Measurements from ENCODE around the gene CASKIN1.
"Not testable (repeated sequence)": the region's sequence is repeated elsewhere in the genome, so short reads cannot be mapped to it uniquely, and the experiment has no call there.

The CASKIN1 gene, protein sequence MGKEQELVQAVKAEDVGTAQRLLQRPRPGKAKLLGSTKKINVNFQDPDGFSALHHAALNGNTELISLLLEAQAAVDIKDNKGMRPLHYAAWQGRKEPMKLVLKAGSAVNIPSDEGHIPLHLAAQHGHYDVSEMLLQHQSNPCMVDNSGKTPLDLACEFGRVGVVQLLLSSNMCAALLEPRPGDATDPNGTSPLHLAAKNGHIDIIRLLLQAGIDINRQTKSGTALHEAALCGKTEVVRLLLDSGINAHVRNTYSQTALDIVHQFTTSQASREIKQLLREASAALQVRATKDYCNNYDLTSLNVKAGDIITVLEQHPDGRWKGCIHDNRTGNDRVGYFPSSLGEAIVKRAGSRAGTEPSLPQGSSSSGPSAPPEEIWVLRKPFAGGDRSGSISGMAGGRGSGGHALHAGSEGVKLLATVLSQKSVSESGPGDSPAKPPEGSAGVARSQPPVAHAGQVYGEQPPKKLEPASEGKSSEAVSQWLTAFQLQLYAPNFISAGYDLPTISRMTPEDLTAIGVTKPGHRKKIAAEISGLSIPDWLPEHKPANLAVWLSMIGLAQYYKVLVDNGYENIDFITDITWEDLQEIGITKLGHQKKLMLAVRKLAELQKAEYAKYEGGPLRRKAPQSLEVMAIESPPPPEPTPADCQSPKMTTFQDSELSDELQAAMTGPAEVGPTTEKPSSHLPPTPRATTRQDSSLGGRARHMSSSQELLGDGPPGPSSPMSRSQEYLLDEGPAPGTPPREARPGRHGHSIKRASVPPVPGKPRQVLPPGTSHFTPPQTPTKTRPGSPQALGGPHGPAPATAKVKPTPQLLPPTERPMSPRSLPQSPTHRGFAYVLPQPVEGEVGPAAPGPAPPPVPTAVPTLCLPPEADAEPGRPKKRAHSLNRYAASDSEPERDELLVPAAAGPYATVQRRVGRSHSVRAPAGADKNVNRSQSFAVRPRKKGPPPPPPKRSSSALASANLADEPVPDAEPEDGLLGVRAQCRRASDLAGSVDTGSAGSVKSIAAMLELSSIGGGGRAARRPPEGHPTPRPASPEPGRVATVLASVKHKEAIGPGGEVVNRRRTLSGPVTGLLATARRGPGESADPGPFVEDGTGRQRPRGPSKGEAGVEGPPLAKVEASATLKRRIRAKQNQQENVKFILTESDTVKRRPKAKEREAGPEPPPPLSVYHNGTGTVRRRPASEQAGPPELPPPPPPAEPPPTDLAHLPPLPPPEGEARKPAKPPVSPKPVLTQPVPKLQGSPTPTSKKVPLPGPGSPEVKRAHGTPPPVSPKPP (N-terminal part only)

DNA sequence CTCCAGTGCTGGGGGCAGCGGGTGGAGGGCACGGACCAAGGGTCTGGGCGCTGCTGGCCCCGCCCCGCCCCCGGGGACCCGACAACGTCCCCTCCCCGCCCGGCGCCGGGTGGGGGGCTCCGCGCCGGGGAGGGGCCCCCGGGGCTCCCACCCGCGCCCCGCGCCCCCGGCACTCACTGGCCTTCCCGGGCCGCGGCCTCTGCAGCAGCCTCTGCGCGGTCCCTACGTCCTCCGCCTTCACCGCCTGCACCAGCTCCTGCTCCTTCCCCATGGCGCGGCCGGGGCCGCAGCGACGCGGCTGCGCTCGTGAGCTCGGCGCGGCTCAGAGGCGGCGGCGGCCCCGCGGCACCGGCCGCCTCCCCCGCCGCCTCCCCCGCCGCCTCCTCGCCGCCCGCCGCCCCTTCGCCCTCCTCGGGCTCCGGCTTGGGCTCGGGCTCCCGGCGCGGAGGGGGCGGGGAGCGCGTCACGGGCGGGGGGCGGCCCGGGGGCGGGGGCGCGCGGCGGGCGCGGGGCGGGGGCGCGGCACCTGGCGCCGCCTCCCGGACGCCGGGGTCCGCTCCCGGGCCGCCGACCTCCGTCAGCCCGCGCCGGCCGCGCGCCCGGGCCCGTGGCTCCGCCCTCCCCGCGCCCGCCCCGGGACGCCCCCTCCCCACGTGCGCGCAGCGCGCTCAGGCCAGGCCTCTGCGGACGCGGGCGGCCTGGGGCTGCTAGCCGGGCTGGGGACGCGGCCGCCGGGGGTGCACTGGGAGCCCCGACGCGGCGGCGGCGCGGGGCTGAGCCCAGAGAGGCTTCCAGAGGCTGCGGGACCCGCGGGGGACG is at the start of gene CASKIN1:
CASKIN1 (minus strand) TSS at position 444 of the 819 bp plus-strand sequence; CDS start at position 271, 173 bp downstream.
- in situ Hi-C loops (cut with HindIII; ENCODE audit: low pct_unique_long_range_greater_than_20kb, low sequenced_read_pairs), result no loop called here
- no peak for TF ChIP-seq JUND (IDR thresholded peaks at IDR 0.05; ENCODE audit: low read depth)
- DNase-seq (ENCODE audit: low read depth in 1 of 2, low spot score in 1 of 2), result peak; percentile 32 to 51

DNA sequence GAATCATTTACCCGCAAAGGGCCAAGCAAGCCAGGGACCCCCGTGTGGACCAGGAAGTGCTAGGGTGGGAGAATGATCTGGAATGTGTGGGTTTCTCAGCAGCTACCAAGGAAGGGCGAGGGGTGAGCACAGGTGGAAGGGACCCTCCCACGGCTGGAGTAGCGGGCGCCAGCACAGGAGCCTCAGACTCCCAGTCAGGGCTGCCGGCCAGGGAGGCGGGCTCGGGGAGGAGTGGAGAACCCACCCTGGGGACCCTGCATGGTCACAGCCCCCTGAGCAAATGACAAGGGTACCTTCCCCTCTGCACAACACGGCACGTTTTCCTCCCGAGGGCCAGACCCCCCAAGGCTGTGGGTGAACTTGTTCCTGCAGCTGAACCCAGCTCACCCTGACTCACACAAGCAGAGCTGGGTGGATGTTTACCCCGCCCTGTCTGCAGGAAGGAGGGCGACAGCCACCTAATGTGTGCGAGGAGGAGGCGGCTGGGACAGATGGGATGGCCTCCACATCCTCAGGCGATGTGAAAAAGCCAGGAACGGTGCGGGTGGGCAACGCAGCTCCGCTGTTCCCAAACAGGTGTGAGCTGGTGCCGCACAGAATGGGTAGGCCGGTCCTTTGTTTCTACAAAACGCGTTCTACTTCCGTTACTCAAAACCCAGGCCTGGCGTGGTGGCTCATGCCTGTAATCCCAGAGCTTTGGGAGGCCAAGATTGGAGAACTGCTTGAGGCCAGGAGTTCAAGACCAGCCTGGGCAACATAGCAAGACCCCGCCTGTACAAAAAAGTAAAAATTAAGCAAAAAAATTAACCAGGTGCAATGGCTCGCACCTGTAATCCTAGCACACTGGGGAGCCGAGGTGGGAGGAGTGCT is 48.8 kb upstream of the CASKIN1 start:
- in situ Hi-C loops (cut with HindIII; ENCODE audit: low pct_unique_long_range_greater_than_20kb, low sequenced_read_pairs), result no loop called here

DNA sequence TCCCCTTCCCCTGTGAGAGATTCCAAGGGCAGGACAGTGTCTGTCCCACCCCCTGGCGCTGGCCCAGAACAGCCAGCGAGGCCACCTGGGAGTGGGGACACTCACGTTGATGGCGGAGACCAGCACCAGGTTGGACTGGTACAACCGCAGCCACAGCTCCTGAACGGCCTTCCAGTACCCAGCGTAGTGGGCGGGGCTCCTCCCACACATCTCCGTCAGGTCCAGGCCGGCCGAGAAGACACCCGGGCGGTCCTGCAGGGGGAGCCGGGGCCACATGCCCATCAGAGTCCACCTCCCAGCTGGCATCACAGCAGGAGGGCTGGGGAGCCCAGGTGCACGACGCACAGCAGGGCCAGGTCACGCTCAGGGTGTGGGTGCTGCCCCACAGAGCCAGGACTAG is 47.9 kb upstream of the CASKIN1 start:
- in situ Hi-C loops (cut with HindIII; ENCODE audit: low pct_unique_long_range_greater_than_20kb, low sequenced_read_pairs), result no loop called here
- no peak for TF ChIP-seq JUND (IDR thresholded peaks at IDR 0.05; ENCODE audit: low read depth)
- DNase-seq (ENCODE audit: low read depth in 1 of 2, low spot score in 1 of 2), result no peak

More for the DNA sequence above, 48.8 kb upstream of the CASKIN1 start:
- no peak for DNase-seq (ENCODE audit: low read depth in 1 of 2, low spot score in 1 of 2)
- TF ChIP-seq JUND (IDR thresholded peaks at IDR 0.05; ENCODE audit: low read depth), result no peak

DNA sequence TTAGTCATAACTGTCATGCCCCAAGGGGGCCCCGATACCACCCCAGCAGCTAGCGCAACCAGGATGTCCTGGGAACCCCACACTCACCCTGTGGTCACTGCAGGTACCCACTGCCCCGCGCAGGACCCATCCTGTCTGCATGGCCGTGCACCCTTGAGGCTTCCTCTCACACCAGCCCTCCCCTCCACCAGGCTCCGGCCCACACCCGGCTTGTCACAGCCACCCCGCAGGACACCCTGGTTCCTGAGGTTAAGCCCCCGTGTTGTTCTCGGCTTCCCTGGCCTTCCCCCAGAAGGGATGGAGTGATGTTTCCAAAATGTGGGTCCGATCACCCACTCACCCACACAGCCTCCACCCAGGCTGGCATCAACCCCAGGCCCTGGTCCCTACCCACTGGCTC is 47.4 kb upstream of the CASKIN1 start:
- TF ChIP-seq JUND (IDR thresholded peaks at IDR 0.05; ENCODE audit: low read depth), result no peak
- DNase-seq (ENCODE audit: low read depth in 1 of 2, low spot score in 1 of 2), result no peak
- in situ Hi-C loops (cut with HindIII; ENCODE audit: low pct_unique_long_range_greater_than_20kb, low sequenced_read_pairs), result no loop called here

DNA sequence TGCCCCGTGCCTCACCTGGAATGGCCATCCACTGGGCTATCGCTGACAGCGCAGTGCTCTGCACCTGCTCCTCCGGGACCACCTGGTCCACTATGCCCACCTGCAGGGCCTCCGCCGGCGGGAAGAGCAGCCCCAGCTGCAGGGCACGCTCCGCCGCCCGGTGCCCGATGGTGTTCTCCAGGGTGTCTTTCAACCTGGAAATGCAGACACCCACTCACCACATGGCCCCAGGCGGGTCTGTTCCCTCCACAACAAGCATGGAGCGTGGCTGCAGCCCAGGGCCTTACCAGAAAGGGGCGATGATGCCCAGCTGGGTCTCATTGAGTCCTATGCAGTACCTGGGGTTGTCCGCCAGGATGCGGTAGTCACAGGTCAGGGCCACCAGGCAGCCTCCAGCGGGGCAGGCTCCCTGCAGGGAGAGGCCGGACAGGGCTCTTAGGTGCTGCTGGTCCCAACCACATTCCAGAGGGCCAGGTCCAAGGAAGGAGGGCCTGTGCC is 46.7 kb upstream of the CASKIN1 start:
- DNase-seq (ENCODE audit: low read depth in 1 of 2, low spot score in 1 of 2), result peak in 1 of 2 experiments; percentile 46
- in situ Hi-C loops (cut with HindIII; ENCODE audit: low pct_unique_long_range_greater_than_20kb, low sequenced_read_pairs), result no loop called here

DNA sequence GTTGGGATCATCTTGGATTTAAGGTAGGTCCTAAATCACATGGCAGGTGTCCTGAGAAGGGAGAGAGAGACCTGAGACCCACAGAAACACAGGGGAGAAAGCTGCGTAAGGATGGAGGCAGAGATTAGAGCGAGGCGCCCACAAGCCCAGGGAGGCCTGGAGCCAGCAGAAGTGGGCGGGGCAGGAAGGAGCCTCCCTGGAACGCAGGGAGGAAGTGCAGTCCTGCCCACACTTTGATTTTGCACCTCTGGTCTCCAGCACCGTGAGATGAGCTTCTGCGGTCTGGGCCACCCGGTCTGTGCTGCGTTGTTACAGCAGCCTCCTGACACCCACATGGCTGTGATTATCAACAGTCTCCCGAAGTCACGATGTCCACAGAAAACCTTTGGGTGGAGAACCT is 46.2 kb upstream of the CASKIN1 start:
- no peak for DNase-seq (ENCODE audit: low read depth in 1 of 2, low spot score in 1 of 2)
- no peak for TF ChIP-seq JUND (IDR thresholded peaks at IDR 0.05; ENCODE audit: low read depth)
- in situ Hi-C loops (cut with HindIII; ENCODE audit: low pct_unique_long_range_greater_than_20kb, low sequenced_read_pairs), result no loop called here

More for the DNA sequence above, 46.7 kb upstream of the CASKIN1 start:
- TF ChIP-seq JUND (IDR thresholded peaks at IDR 0.05; ENCODE audit: low read depth), result no peak

DNA sequence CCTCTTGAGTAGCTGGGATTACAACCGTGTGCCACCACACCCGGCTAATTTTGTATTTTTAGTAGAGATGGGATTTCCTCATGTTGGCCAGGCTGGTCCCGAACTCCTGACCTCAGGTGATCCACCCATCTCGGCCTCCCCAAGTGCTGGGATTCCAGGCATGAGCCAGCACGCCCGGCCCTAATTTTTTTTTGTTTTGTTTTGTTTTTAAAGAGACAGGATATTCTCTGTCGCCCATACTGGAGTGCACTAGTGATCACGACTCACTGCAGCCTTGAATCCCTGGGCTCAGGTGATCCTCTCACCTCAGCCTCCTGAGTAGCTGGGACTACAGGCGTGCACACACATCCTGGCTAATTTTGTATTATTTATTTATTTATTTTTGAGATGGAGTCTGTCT is 43.9 kb upstream of the CASKIN1 start:
- in situ Hi-C loops (cut with HindIII; ENCODE audit: low pct_unique_long_range_greater_than_20kb, low sequenced_read_pairs); DNase-seq (ENCODE audit: low read depth in 1 of 2, low spot score in 1 of 2): not testable (repeated sequence)

DNA sequence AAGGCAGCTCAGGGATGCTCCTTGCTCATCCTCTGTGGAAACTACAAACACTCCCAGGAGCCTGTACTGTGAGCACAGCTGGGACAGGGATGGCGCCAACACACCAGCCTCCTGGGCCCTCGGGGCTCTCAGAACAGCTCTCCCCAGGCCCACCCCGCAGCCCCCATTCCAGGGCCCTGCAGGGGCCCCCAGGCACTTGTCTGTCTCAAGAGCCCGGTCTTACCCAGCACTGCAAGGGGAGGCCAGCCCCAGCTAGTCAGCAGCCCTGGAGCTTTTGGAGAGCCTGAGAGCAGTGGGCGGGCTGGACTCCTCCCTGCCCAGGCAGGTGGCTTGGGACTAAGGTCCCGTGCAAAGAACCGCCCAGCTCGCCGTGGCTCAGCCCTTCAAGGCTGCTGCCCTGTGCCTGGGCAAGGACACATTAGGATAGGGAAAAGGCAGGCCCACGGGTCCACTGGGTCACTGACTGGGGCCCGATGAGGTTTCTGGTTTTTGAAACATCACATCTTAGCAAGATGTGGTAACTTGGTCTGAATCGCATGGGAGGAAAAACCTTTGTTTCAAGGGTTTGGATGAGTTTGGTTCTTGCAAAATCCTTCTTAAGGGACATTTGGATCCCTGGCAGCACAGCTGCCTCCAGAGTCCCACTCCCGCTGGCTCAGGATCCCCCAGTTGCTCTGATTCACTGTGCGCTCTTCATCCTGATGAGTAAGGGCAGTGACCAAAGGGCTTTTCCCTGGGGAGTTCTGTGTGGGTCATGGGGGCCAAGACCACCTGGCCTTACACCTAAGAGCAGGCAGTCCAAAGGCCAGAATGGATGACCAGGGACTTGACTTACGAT is 42.7 kb upstream of the CASKIN1 start:
- no peak for TF ChIP-seq JUND (IDR thresholded peaks at IDR 0.05; ENCODE audit: low read depth)
- no peak for DNase-seq (ENCODE audit: low read depth in 1 of 2, low spot score in 1 of 2)
- in situ Hi-C loops (cut with HindIII; ENCODE audit: low pct_unique_long_range_greater_than_20kb, low sequenced_read_pairs), result no loop called here

DNA sequence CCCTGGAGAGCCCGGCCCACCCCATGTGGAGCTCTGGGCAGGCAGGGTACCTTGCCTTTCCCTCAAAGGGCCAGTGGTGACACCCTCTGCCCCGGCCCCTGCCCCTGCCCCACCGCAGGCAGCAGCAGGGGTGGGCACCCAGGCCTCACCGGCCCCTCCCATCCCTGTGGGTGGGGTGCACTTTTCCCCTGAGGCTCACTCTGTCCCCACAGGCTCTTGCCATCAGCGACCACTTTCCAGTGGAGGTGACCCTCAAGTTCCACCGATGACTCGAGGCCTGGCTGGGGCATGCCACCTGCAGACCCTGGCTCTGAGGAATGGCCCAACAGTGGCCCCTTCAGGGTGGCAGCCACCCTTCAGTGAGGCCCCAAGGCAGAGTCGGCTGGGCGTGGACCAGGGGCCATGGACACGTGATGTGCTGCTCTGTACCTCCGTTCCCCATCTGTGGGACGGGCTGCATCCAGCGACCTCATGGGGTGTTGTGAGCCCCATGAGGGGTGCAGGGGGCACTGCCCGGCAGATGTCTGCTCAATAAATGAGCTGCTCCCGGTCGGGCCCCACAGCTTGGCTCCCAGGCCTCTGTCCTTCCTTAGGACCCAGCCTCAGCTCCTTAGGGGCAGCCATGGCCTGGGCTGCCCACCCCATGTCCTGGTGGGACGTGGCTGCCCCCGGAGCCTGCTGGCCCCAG is 41.9 kb upstream of the CASKIN1 start:
- in situ Hi-C loops (cut with HindIII; ENCODE audit: low pct_unique_long_range_greater_than_20kb, low sequenced_read_pairs), result no loop called here
- TF ChIP-seq JUND (IDR thresholded peaks at IDR 0.05; ENCODE audit: low read depth), result no peak
- DNase-seq (ENCODE audit: low read depth in 1 of 2, low spot score in 1 of 2), result no peak

Measured in T47D (cell line).